Liver (tissue), 3 donors: ENCODE results near the gene SAE1.

Experiments used
- EGR1 ChIP-seq, 2 donors: IDR thresholded peaks; 2 replicates each; pipeline ENCODE4 v1.6.1; 2016 to 2018; ENCODE audit warnings: antibody characterized with exemption in 2 of 2, low read depth in 2 of 2
- FOXA1 ChIP-seq: IDR thresholded peaks from 2 replicates; pipeline ENCODE4 v1.6.1; 2016; ENCODE audit warnings: antibody characterized with exemption
- GABPA ChIP-seq, 2 donors: IDR thresholded peaks in 1 of 2; conservative IDR thresholded peaks in 1 of 2; 2 replicates each; pipeline ENCODE4 v1.6.1; 2016; ENCODE audit warnings: antibody characterized with exemption in 2 of 2, mild to moderate bottlenecking in 1 of 2, moderate library complexity in 1 of 2
- RXRA ChIP-seq, 2 donors: IDR thresholded peaks; 2 replicates each; pipeline ENCODE4 v1.6.1; 2017 to 2018; ENCODE audit warnings: antibody characterized with exemption in 2 of 2, mild to moderate bottlenecking in 1 of 2
- SP1 ChIP-seq: IDR thresholded peaks from 2 replicates; pipeline ENCODE4 v1.6.1; 2018; ENCODE audit warnings: antibody characterized with exemption, mild to moderate bottlenecking
- TAF1 ChIP-seq: conservative IDR thresholded peaks from 2 replicates; pipeline ENCODE4 v1.6.1; 2016; ENCODE audit warnings: antibody characterized with exemption, mild to moderate bottlenecking
- YY1 ChIP-seq: IDR thresholded peaks from 2 replicates; pipeline ENCODE4 v1.6.1; 2016; ENCODE audit warnings: antibody characterized with exemption, mild to moderate bottlenecking
- TF ChIP-seq, protein P1 (sequence below): IDR thresholded peaks from 2 replicates; pipeline ENCODE4 v1.6.1; 2016; ENCODE audit warnings: antibody characterized with exemption
- TF ChIP-seq, protein P2 (sequence below): fragments of 150-350 bp; IDR thresholded peaks from 2 replicates; pipeline ENCODE4 v1.5.1; 2017; ENCODE audit warnings: improper control_type of control experiment, low read depth, low read length; ENCODE audit not compliant: missing input control
- TF ChIP-seq, protein P3 (sequence below): IDR thresholded peaks from 2 replicates; pipeline ENCODE4 v1.6.1; 2016; ENCODE audit warnings: antibody characterized with exemption, mild to moderate bottlenecking
- TF ChIP-seq, protein P4 (sequence below): IDR thresholded peaks from 2 replicates; pipeline ENCODE4 v1.6.1; 2016; ENCODE audit warnings: antibody characterized with exemption
- donor health status: healthy.
- donor health status: healthy.

DNA sequence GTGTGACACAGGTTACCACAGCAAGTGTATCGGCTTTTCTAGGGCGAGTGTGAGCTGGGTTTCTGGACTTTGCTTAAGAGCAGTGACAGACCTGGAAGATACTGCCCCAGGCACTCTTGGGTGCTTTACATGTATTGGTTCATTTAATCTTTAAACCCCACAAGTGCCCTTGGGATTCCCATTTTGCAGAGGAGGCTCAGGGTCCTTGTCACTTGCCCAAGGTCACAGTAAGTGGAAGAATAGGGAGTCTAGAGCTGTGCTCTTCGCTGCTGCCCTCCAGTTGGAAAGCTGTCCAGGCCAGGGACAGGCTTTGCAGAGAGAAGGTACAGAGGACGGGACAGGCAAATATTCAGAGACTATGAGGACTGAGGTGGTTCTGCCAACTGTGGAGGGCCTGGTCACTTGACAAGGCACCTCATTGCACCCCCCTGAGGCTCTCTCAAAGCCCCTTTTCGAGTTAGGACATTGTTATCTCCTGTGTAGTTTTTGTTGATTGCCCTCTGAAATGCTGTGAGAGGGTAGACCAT, 57.9 kb downstream of the SAE1 start:
- TF ChIP-seq TAF1 (no peak), GABPA (IDR thresholded peaks at IDR 0.05 in 1 of 2, conservative IDR thresholded peaks at IDR 0.05 in 1 of 2) (no peak), FOXA1 (no peak), RXRA (IDR thresholded peaks at IDR 0.05) (no peak), EGR1 (IDR thresholded peaks at IDR 0.05; ENCODE audit: low read depth in 2 of 2) (no peak), YY1 (no peak), SP1 (no peak)
- TF ChIP-seq, protein P1, sequence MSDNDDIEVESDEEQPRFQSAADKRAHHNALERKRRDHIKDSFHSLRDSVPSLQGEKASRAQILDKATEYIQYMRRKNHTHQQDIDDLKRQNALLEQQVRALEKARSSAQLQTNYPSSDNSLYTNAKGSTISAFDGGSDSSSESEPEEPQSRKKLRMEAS: no peak
- TF ChIP-seq, protein P2, sequence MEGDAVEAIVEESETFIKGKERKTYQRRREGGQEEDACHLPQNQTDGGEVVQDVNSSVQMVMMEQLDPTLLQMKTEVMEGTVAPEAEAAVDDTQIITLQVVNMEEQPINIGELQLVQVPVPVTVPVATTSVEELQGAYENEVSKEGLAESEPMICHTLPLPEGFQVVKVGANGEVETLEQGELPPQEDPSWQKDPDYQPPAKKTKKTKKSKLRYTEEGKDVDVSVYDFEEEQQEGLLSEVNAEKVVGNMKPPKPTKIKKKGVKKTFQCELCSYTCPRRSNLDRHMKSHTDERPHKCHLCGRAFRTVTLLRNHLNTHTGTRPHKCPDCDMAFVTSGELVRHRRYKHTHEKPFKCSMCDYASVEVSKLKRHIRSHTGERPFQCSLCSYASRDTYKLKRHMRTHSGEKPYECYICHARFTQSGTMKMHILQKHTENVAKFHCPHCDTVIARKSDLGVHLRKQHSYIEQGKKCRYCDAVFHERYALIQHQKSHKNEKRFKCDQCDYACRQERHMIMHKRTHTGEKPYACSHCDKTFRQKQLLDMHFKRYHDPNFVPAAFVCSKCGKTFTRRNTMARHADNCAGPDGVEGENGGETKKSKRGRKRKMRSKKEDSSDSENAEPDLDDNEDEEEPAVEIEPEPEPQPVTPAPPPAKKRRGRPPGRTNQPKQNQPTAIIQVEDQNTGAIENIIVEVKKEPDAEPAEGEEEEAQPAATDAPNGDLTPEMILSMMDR: no peak
- TF ChIP-seq, protein P3, sequence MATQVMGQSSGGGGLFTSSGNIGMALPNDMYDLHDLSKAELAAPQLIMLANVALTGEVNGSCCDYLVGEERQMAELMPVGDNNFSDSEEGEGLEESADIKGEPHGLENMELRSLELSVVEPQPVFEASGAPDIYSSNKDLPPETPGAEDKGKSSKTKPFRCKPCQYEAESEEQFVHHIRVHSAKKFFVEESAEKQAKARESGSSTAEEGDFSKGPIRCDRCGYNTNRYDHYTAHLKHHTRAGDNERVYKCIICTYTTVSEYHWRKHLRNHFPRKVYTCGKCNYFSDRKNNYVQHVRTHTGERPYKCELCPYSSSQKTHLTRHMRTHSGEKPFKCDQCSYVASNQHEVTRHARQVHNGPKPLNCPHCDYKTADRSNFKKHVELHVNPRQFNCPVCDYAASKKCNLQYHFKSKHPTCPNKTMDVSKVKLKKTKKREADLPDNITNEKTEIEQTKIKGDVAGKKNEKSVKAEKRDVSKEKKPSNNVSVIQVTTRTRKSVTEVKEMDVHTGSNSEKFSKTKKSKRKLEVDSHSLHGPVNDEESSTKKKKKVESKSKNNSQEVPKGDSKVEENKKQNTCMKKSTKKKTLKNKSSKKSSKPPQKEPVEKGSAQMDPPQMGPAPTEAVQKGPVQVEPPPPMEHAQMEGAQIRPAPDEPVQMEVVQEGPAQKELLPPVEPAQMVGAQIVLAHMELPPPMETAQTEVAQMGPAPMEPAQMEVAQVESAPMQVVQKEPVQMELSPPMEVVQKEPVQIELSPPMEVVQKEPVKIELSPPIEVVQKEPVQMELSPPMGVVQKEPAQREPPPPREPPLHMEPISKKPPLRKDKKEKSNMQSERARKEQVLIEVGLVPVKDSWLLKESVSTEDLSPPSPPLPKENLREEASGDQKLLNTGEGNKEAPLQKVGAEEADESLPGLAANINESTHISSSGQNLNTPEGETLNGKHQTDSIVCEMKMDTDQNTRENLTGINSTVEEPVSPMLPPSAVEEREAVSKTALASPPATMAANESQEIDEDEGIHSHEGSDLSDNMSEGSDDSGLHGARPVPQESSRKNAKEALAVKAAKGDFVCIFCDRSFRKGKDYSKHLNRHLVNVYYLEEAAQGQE: no peak
- TF ChIP-seq, protein P4, sequence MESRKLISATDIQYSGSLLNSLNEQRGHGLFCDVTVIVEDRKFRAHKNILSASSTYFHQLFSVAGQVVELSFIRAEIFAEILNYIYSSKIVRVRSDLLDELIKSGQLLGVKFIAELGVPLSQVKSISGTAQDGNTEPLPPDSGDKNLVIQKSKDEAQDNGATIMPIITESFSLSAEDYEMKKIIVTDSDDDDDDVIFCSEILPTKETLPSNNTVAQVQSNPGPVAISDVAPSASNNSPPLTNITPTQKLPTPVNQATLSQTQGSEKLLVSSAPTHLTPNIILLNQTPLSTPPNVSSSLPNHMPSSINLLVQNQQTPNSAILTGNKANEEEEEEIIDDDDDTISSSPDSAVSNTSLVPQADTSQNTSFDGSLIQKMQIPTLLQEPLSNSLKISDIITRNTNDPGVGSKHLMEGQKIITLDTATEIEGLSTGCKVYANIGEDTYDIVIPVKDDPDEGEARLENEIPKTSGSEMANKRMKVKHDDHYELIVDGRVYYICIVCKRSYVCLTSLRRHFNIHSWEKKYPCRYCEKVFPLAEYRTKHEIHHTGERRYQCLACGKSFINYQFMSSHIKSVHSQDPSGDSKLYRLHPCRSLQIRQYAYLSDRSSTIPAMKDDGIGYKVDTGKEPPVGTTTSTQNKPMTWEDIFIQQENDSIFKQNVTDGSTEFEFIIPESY: no peak
